GM18498 (cell line): ENCODE measurements around the gene HSD17B7.

Source experiments
- ATAC-seq: cut with Tn5 transposase; IDR thresholded peaks from one replicate; pipeline ENCODE4 v1.9.1; 2021; ENCODE audit warnings: mild to moderate bottlenecking, moderate library complexity; ENCODE audit not compliant: unreplicated experiment

HSD17B7 gene

DNA sequence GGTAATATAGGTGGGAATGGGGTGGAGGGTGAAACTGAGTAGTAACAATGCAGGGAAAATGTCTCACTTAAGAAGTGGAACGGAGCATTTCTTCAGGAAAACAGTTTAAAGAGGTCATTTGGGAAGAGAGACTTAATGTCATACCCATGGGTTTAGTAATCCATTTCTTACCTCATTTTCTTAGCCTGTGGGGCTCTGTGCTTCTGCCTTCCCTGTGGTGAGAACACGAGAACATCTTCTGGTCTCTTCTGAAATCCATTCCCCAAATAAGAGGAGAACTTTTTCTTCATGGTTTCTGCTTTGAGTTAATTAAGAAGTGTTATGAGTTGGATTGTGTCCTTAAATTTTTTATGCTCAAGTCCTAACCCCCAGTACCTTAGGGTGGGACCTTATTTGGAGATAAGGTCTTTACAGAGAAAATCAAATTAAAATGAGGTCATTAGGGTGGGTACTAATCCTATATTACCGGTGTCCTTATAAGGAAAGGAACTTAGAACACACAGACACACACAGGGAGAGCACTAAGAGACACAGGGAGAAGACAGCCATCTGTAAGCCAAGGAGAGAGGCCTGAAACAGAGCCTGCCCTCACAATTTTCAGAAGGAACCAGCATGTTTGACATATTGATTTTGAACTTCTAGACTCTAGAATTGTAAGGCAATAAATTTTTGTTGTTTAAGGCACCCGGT, 65.1 kb downstream of the HSD17B7 start:
- no peak for ATAC-seq

GRCh38 chr1:162856260-162856659, 65.8 kb downstream of the HSD17B7 start:
- no peak for ATAC-seq

GRCh38 chr1:162857850-162858249, 67.3 kb downstream of the HSD17B7 start:
- ATAC-seq, result no peak

GRCh38 chr1:162859191-162859590, 68.7 kb downstream of the HSD17B7 start:
- no peak for ATAC-seq

- no peak for ATAC-seq
Measured at GRCh38 chr1:162861101-162861500, 70.6 kb downstream of the HSD17B7 start, which contains the start of gene CCDC190. Gene CCDC190 (minus strand): TSS chr1:162861175. CDS start chr1:162859646, 1,529 bp downstream.

DNA sequence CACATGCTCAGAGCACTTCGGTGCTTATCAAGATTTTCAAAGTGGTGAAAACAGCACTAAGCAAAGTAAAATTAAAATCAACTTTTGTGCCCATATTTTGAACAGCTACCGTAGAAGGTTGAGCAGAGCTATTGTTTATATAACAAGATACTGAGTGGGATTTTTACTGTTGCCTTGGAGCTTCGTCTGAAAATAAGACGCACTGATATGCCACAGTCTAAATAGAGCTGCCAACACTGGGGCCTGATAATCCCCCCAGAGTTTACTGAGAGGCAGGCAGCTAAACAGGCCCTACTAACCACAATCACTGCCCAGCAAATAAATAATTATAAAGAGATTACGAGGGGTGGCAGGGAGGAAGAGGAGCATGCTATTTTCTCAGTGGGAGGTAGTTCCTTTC, 71.1 kb downstream of the HSD17B7 start:
- ATAC-seq, result no peak
